IPS-NIHi7 (cell line): Measurements from ENCODE around the gene THEM4.
A peak's percentile ranks its signal among the peaks of the same experiment; 100 is the strongest.
"Not testable (repeated sequence)": the region's sequence is repeated elsewhere in the genome, so short reads cannot be mapped to it uniquely, and the experiment has no call there.

Experiments
- DNase-seq: peaks from one replicate; pipeline ENCODE4 v3.0.0; 2012; ENCODE audit warnings: mixed read lengths; ENCODE audit errors: extremely low spot score

Gene THEM4

DNA sequence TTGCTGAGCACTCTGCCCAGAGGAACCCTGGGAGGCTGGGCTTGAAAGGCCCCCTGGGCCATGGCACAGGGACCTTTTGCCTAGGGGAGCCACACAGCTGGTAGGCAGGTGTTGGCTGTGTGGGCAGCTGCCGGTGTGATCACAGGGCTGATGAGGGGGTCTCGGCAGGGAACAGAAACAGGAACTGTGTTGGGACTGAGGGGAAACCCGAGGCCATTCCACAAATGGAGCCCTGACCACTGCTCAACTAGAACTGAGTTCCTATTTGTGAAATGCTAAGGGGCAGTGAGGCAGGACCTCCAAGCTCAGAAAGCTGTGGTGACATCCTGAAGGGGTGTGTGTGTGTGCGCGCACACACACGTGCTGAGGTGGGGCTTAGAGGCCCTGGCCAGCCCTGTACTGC lies 49.4 kb downstream of the THEM4 start:
- no peak for DNase-seq

GRCh38 chr1:151858886-151859665 lies 50.2 kb downstream of the THEM4 start:
- DNase-seq: no peak

- no peak for DNase-seq
Observed at GRCh38 chr1:151858030-151858746, 51.1 kb downstream of the THEM4 start.

GRCh38 chr1:151855933-151856332 lies 53.4 kb downstream of the THEM4 start:
- no peak for DNase-seq

GRCh38 chr1:151855516-151855915 lies 53.8 kb downstream of the THEM4 start:
- not testable (repeated sequence) for DNase-seq

DNA sequence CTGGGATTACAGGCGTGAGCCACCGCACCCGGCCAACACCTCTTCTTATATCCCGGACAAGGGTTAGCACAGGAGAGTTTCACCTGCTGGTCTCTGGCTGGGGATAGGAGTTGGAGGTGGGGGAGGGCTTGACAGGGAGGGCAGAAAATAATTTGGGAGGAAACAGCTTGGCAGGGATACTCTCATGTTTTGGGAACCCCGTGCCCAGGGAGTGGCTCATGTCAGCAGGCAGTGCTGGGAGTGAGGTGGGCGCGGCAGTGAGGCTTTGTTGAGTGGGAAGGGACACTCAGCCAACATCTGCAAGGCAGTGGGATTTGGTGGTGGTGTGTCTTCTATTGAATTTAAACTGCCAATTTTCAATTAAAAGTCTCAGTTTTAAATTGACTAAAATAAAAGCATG lies 54.7 kb downstream of the THEM4 start:
- no peak for DNase-seq

DNA sequence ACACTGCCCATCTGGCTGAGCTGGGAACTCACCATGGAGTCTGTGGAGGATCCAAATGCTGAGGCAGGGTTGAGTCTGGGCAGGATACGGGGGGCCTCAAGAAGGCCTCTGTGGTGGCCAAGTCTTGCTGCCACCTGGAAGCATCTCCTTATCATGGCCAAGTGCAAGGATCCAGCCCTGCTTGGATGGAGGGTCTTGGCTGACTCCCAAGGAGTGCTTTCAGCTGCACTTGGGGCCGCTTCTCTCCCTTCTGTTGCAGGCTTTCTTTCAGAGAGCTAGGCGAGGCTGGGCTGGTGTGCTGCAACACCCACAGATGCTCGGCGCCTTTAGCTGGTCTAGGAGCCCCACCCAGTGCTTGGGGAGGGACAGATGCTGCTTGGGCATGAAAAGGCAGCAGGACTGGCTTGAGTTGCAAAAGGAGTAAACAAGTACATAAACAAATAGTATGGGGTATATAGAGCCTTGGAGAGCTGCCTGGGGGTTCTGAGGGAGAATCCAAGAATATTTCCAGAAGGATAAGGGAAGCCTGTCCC lies 55.8 kb downstream of the THEM4 start, which contains the start of gene THEM5:
THEM5 (minus strand) TSS at position 302 of the 533 bp plus-strand sequence; CDS start at position 155, 147 bp downstream.
- DNase-seq: no peak

- DNase-seq: no peak
Observed at GRCh38 chr1:151852733-151853132, 56.6 kb downstream of the THEM4 start.

DNA sequence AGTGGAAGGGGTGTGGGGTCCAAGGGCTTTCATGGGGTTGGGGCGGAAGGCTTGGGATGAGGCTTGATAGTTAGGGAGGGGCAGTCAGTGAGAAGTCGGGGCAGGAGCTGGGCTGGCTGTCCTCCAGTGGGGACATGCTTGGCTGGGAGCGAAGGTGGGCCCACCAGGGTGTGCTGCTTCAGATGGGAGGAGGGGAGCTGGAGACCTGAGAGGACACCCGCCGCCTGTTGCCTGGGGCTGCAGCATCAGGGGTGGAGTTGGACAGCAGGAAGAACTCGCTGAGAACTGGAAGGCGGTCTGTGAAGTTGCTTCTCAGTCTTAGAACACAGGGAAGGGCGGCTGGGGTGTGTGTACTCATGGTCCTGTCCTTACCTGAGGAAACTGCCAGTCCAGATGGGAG lies 57.4 kb downstream of the THEM4 start:
- DNase-seq: no peak

DNA sequence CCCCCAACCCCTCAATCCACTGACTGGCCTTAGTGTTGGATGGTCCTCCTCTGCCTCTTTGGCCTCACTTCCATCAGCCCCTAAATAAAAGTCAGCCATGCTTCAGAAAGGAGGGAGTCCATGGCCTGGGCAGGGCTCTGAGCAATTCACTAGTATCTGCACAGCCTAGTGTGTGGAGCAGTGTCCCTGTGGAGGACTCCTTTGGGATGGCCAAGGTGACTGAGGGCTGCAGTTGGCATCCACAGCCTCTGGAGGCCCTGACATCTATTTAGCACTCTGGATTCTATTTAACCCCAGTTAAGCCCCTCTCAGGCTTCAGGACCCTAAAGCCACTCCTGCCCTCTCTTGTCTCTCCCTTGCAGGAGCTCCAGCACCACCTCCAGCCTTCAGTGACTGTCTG lies 59.4 kb downstream of the THEM4 start:
- DNase-seq: no peak

DNA sequence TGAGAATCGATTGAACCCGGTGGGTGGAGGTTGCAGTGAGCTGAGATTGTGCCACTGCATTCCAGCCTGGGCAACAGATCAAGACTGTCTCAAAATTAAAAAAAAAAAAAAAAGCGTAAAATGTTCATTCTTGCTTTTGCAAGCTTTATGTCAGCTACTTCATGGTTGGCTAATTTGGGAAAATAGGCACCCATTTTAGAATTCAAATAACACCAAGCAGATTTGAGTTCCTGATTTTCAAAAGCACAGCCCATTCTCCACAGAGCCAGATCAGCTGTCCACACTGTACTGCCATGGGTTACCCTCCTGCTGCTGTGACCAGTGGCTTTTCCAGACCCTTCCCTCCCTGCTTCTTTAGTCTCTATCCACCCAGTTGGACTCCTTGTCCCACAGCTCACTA lies 60.2 kb downstream of the THEM4 start:
- DNase-seq: no peak

GRCh38 chr1:151847867-151848596 lies 61.3 kb downstream of the THEM4 start:
- no peak for DNase-seq

GRCh38 chr1:151846686-151847237 lies 62.5 kb downstream of the THEM4 start:
- DNase-seq: no peak

DNA sequence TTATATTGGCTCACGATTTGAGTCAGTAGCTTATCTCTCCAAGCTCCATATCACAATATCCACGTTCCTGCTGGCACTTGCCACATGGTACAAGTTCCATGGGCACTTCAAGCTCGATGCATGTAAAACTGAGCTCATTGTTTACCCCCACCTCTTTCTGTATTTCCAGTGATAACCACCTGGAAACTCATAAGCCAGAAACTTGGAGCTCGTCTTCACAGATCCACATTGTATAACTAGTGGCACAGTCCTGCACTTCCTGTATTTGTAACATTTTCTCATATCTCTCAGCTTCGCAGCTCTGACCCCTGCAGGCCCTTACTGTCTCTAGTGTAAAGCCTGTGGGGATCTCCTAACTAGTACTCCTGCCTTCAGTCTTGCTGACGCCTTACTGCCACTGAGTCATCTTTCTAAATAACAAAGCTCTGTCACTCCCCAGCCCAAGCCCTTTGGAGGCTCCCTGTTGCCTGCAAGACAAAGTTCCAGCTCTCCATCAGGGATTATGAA lies 63.2 kb downstream of the THEM4 start:
- DNase-seq: peak; percentile 78

DNA sequence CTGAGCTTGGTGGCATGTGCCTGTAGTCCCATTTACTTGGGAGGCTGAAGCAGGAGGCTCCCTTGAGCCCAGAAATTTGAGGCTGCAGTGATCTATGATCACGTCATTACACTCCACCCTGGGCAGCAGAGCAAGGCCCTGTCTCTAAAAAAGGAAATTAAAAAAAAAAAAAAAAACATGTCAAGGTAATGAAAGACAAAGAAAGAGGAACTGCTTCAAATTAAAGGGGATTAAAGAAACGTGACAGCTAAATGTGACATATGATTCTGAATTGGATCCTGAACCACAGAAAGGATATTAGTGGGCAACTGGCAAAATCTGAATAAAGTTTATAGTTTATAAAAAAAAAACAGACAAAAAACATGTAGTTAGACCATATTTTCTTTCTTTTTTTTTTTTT lies 65.9 kb downstream of the THEM4 start:
- no peak for DNase-seq

GRCh38 chr1:151841141-151841540 lies 68.2 kb downstream of the THEM4 start:
- DNase-seq: no peak

GRCh38 chr1:151840421-151840820 lies 68.9 kb downstream of the THEM4 start:
- DNase-seq: no peak

DNA sequence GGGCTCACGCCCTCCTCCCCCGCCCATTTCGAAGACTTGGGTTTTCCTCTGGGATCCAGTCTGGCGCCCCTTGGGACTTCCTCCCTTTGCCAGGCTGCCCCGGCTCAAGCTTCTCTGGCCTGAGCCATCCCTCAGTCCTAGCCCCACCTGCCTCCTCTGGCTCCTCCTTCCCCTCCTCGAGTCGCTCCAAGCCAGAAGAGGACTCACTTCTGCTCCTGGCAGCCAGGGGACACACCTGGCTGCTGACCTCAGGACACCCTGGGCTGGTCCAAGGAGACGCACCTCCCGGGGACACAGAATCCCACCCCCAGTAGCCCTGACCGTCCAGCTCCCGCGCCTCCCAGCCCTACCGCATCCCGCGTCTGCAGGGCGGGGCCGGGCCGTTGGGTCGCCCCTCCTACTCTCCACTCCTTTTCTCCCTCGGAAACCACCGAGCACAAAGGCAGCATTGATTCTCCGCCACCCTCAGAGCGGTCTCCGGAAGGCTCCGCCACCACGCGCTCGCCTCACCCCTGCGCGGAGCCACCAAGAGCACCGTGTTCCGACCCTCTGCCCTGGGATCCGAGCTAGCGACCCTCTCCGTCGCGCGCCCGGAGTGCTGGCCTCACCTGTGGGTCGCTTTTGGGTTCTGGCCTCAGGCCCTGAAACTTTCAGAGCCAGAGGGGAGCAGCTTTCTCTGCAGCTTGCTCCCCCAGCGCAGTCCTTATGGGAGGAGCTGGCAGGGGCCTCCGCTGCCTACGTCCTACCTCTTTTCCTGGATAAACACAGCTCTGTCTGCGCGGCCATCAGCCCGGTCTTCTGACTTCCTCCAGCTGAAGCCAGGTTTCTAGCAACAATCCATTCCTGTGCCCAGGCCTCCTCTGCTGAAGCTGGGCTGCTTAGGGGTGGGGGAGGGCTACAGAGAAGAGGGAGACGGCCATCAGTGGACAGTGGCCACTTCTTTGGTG lies 69.6 kb downstream of the THEM4 start, which contains the start of gene C2CD4D:
C2CD4D (minus strand) TSS at position 364 of the 947 bp plus-strand sequence. CDS start 831 bp downstream, outside the sequence.
- peak; percentile 83 for DNase-seq

DNA sequence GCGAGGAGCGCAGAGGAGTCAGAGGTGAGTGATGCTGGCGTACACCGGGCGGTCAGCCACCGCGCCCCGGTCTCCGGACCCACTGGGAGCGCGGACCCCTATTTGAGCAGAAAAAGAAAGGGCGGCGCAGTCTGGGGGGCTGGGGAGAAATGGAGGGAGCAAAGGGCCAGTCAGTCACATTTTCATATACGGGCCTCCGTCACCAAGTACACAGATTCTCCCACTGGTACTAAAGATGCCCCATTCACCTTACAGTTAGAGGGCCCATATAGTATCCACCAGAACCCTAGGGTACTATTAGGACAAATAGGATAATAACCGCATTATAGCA lies 70.3 kb downstream of the THEM4 start:
- no peak for DNase-seq
